HepG2 (cell line): ENCODE measurements around the gene GSK3A. TPM values are rescaled to one million over a fixed set of nuclear protein-coding genes. Genes with fewer than 3 reads are reported as not detected.
A peak's percentile ranks its signal among the peaks of the same experiment; 100 is the strongest.

Experiments used
- ARHGAP35 ChIP-seq: sonication (generic); formaldehyde crosslinking; IDR thresholded peaks from 2 replicates; pipeline ENCODE4 v1.9.0; 2022; ENCODE audit warnings: mild to moderate bottlenecking, inconsistent platforms, moderate library complexity, missing genetic modification reagents, borderline replicate concordance
- ATF4 ChIP-seq, 2 experiments: fragments of 450-650 bp in 1 of 2; sonication (generic) in 1 of 2; formaldehyde crosslinking; IDR thresholded peaks; 2 replicates each; pipeline versions ENCODE4 v1.5.0 to v1.8.0; 2020 to 2022; ENCODE audit warnings: mild to moderate bottlenecking in 1 of 2, missing genetic modification reagents in 1 of 2
- CBFB ChIP-seq: sonication (generic); formaldehyde crosslinking; IDR thresholded peaks from 2 replicates; pipeline ENCODE4 v1.4.0; 2020; ENCODE audit warnings: missing genetic modification reagents
- CSRNP1 ChIP-seq: sonication (generic); formaldehyde crosslinking; IDR thresholded peaks from 2 replicates; pipeline ENCODE4 v1.8.1; 2023; ENCODE audit warnings: mild to moderate bottlenecking, missing genetic modification reagents
- DZIP1 ChIP-seq: sonication (generic); formaldehyde crosslinking; IDR thresholded peaks from 2 replicates; pipeline ENCODE4 v1.5.0; 2020; ENCODE audit warnings: mild to moderate bottlenecking, missing genetic modification reagents
- FOXK1 ChIP-seq: sonication (generic); formaldehyde crosslinking; IDR thresholded peaks from 2 replicates; pipeline ENCODE4 v1.4.0; 2020; ENCODE audit warnings: low read depth, missing genetic modification reagents, borderline replicate concordance
- GLMP ChIP-seq: sonication (generic); formaldehyde crosslinking; IDR thresholded peaks from 2 replicates; pipeline ENCODE4 v1.9.0; 2021; ENCODE audit warnings: missing genetic modification reagents, mild to moderate bottlenecking, borderline replicate concordance
- GZF1 ChIP-seq: sonication (generic); formaldehyde crosslinking; IDR thresholded peaks from 2 replicates; pipeline ENCODE4 v1.5.1; 2020; ENCODE audit warnings: mild to moderate bottlenecking, missing genetic modification reagents
- HIVEP1 ChIP-seq: sonication (generic); formaldehyde crosslinking; IDR thresholded peaks from 2 replicates; pipeline ENCODE4 v1.4.0; 2020; ENCODE audit warnings: mild to moderate bottlenecking, missing genetic modification reagents
- ISL2 ChIP-seq: sonication (generic); formaldehyde crosslinking; IDR thresholded peaks from 2 replicates; pipeline ENCODE4 v1.5.0; 2020; ENCODE audit warnings: missing genetic modification reagents
- KDM4B ChIP-seq: sonication (generic); formaldehyde crosslinking; IDR thresholded peaks from 2 replicates; pipeline ENCODE4 v1.4.0; 2020; ENCODE audit warnings: missing genetic modification reagents
- NCOA1 ChIP-seq: sonication (generic); formaldehyde crosslinking; IDR thresholded peaks from 2 replicates; pipeline ENCODE4 v1.9.0; 2021; ENCODE audit warnings: missing genetic modification reagents
- RORA ChIP-seq: sonication (generic); formaldehyde crosslinking; IDR thresholded peaks from 2 replicates; pipeline ENCODE4 v1.5.0; 2020; ENCODE audit warnings: mild to moderate bottlenecking, missing genetic modification reagents, moderate library complexity
- SRSF1 ChIP-seq: fragments of 200-400 bp; formaldehyde crosslinking; optimal IDR thresholded peaks from 2 replicates; pipeline ENCODE3; 2017; ENCODE audit warnings: mild to moderate bottlenecking, low read depth, low read length, moderate library complexity
- ZBTB2 ChIP-seq: sonication (generic); formaldehyde crosslinking; IDR thresholded peaks from 2 replicates; pipeline ENCODE4 v1.8.0; 2022; ENCODE audit warnings: low read depth, missing genetic modification reagents
- ZNF136 ChIP-seq: sonication (generic); formaldehyde crosslinking; IDR thresholded peaks from 2 replicates; pipeline ENCODE4 v1.8.1; 2022; ENCODE audit warnings: low read depth, mild to moderate bottlenecking, moderate library complexity, missing genetic modification reagents
- ZNF260 ChIP-seq: sonication (generic); formaldehyde crosslinking; IDR thresholded peaks from 2 replicates; pipeline ENCODE4 v1.4.0; 2020; ENCODE audit warnings: missing genetic modification reagents, low read depth, mild to moderate bottlenecking, borderline replicate concordance
- ZNF264 ChIP-seq: sonication (generic); formaldehyde crosslinking; IDR thresholded peaks from 2 replicates; pipeline ENCODE4 v1.4.0; 2020; ENCODE audit warnings: missing genetic modification reagents
- ZNF33A ChIP-seq: sonication (generic); formaldehyde crosslinking; IDR thresholded peaks from 2 replicates; pipeline ENCODE4 v1.5.1; 2020; ENCODE audit warnings: missing genetic modification reagents, mild to moderate bottlenecking, moderate library complexity, borderline replicate concordance
- ZNF530 ChIP-seq: sonication (generic); formaldehyde crosslinking; IDR thresholded peaks from 2 replicates; pipeline ENCODE4 v1.5.0; 2020; ENCODE audit warnings: low read depth, mild to moderate bottlenecking, missing genetic modification reagents
- ZNF891 ChIP-seq: sonication (generic); formaldehyde crosslinking; IDR thresholded peaks from 2 replicates; pipeline ENCODE4 v1.5.0; 2020; ENCODE audit warnings: mild to moderate bottlenecking, missing genetic modification reagents
- polyA plus RNA-seq, 8 experiments: library from polyadenylated mRNA; depleted of rRNA in 3 of 8; stranded (reverse) in 7 of 8; unstranded in 1 of 8; fragments of >200 nt; fragmentation: Illumina TruSeq in 4 of 8; extraction: Trizol in 4 of 8; gene quantifications; 2 replicates each; pipeline versions ENCODE4 v1.2.1 to v1.2.3, GENCODE V29; 2011 to 2016; ENCODE audit warnings: low read depth in 4 of 8, missing spikeins in 1 of 8, mixed read lengths in 1 of 8; ENCODE audit not compliant: insufficient read depth in 1 of 8
- total RNA-seq, 5 experiments: library from RNA; depleted of rRNA; stranded (reverse); fragments of >200 nt; fragmentation: Illumina TruSeq; extraction: Trizol; gene quantifications; 2 replicates each; pipeline ENCODE4 v1.2.3, GENCODE V29; 2016; ENCODE audit warnings: low read depth in 1 of 5

GSK3A gene
- total and polyA plus RNA-seq, 2 of the 13 experiments (the other 11 are each of a cell fraction or from before 2014, with no cell fraction given): 16.9 to 52.5 TPM

- no peak for TF ChIP-seq ATF4 (CRISPR knock-in tag; IDR thresholded peaks at IDR 0.05)
- no peak for TF ChIP-seq ZNF530 (CRISPR knock-in tag)
- TF ChIP-seq NCOA1 (CRISPR knock-in tag): no peak
- TF ChIP-seq DZIP1: no peak
- TF ChIP-seq ZNF891 (CRISPR knock-in tag): no peak
- no peak; the same call in 1 of the 2 replicates for TF ChIP-seq KDM4B (CRISPR knock-in tag)
- no peak for TF ChIP-seq ZNF260 (CRISPR knock-in tag)
- no peak for TF ChIP-seq FOXK1 (CRISPR knock-in tag)
- no peak for TF ChIP-seq GLMP (CRISPR knock-in tag)
- TF ChIP-seq SRSF1: peak; percentile 43
- TF ChIP-seq ISL2 (CRISPR knock-in tag): 0 out of 2 replicates have a peak, but pooled peaks have one; percentile 12
- no peak; the same call in 1 of the 2 replicates for TF ChIP-seq ZBTB2 (CRISPR knock-in tag)
- no peak for TF ChIP-seq ZNF33A (CRISPR knock-in tag)
- no peak for TF ChIP-seq ZNF264 (CRISPR knock-in tag)
- no peak; the same call in 1 of the 2 replicates for TF ChIP-seq CSRNP1 (CRISPR knock-in tag)
- no peak for TF ChIP-seq ARHGAP35
- no peak for TF ChIP-seq RORA
- no peak for TF ChIP-seq CBFB
- TF ChIP-seq ZNF136: no peak
- no peak for TF ChIP-seq GZF1
- no peak for TF ChIP-seq HIVEP1 (CRISPR knock-in tag)
Measured at GRCh38 chr19:42254850-42255765, 12.7 kb upstream of the GSK3A start, which contains the start of gene ERF (continued).
